GM23338 (cell line): ENCODE results near the gene RFNG. TPM values are rescaled to one million over a fixed set of nuclear protein-coding genes. Genes with fewer than 3 reads are reported as not detected.

ENCODE experiments used
- ATAC-seq: fragments of 200-7000 bp; cut with Tn5 transposase; 3 replicates; pipeline ENCODE4 v1.9.1; 2020
- DNase-seq: peaks from one replicate; pipeline ENCODE4 v3.0.0-alpha.2; 2015; ENCODE audit warnings: low spot score
- H2AFZ ChIP-seq: fragments of 200-600 bp; sonication (generic); 2 replicates; pipeline ENCODE4 v1.8.0; 2016; ENCODE audit warnings: antibody characterized with exemption, mild to moderate bottlenecking, moderate library complexity
- H3F3A ChIP-seq: fragments of 200-600 bp; sonication (generic); replicated peaks from 2 replicates; pipeline ENCODE4 v1.8.0; 2017; ENCODE audit warnings: antibody characterized with exemption, mixed run types, low read depth
- H3K27ac ChIP-seq: fragments of 200-600 bp; sonication (generic); 2 replicates; pipeline ENCODE4 v1.6.1; 2016; ENCODE audit warnings: low read depth
- H3K27me3 ChIP-seq: fragments of 200-600 bp; sonication (generic); 2 replicates; pipeline ENCODE4 v1.8.0; 2016; ENCODE audit warnings: mild to moderate bottlenecking, mixed run types, moderate library complexity; ENCODE audit not compliant: insufficient read depth
- H3K36me3 ChIP-seq: fragments of 200-600 bp; sonication (generic); 2 replicates; pipeline ENCODE4 v1.8.0; 2016; ENCODE audit warnings: mild to moderate bottlenecking; ENCODE audit not compliant: insufficient read depth
- H3K4me1 ChIP-seq: fragments of 200-600 bp; sonication (generic); 2 replicates; pipeline ENCODE4 v1.8.0; 2016; ENCODE audit warnings: mild to moderate bottlenecking, moderate library complexity; ENCODE audit not compliant: insufficient read depth
- H3K4me2 ChIP-seq: fragments of 200-600 bp; sonication (generic); 2 replicates; pipeline ENCODE4 v1.7.1; 2017; ENCODE audit warnings: mixed run types
- H3K4me3 ChIP-seq: fragments of 200-600 bp; sonication (generic); 2 replicates; pipeline ENCODE4 v1.6.1; 2016; ENCODE audit warnings: mixed run types
- H3K79me2 ChIP-seq: fragments of 200-600 bp; sonication (generic); replicated peaks from 2 replicates; pipeline ENCODE4 v1.8.0; 2017; ENCODE audit warnings: mild to moderate bottlenecking; ENCODE audit not compliant: insufficient read depth
- H3K9me2 ChIP-seq: fragments of 200-600 bp; sonication (generic); 2 replicates; pipeline ENCODE4 v1.8.0; 2017; ENCODE audit not compliant: insufficient read depth
- H4K20me1 ChIP-seq: fragments of 200-600 bp; sonication (generic); replicated peaks from 2 replicates; pipeline ENCODE4 v1.8.0; 2017; ENCODE audit warnings: mild to moderate bottlenecking; ENCODE audit not compliant: insufficient read depth
- H3K27ac Mint-ChIP-seq: 2 replicates; pipeline ENCODE4 v1.8.0; 2020; ENCODE audit warnings: inconsistent platforms, mild to moderate bottlenecking, moderate library complexity, mixed read lengths
- H3K27me3 Mint-ChIP-seq: 3 replicates; pipeline ENCODE4 v1.8.0; 2022; ENCODE audit warnings: low read depth, mild to moderate bottlenecking, moderate library complexity, mixed read lengths, inconsistent platforms; ENCODE audit not compliant: insufficient read depth, poor library complexity
- H3K36me3 Mint-ChIP-seq: 3 replicates; pipeline ENCODE4 v1.8.0; 2021; ENCODE audit warnings: low read depth, mild to moderate bottlenecking, inconsistent platforms, moderate library complexity, mixed read lengths
- H3K4me1 Mint-ChIP-seq: 3 replicates; pipeline ENCODE4 v1.8.0; 2020; ENCODE audit warnings: mild to moderate bottlenecking, inconsistent platforms, mixed read lengths
- H3K4me3 Mint-ChIP-seq: 3 replicates; pipeline ENCODE4 v1.8.0; 2021; ENCODE audit warnings: moderate library complexity, mild to moderate bottlenecking, inconsistent platforms, mixed read lengths
- H3K9me3 Mint-ChIP-seq: 3 replicates; pipeline ENCODE4 v1.8.0; 2020; ENCODE audit warnings: moderate library complexity, mild to moderate bottlenecking, inconsistent platforms, mixed read lengths
- CREB1 ChIP-seq: fragments of 250-450 bp; sonication (Bioruptor Pico); IDR thresholded peaks from 2 replicates; pipeline ENCODE4 v1.5.0; 2020; ENCODE audit warnings: low read depth, mild to moderate bottlenecking, moderate library complexity
- ETS1 ChIP-seq: IDR thresholded peaks from 2 replicates; pipeline ENCODE4 v1.6.1; 2016; ENCODE audit warnings: antibody characterized with exemption
- JUNB ChIP-seq: IDR thresholded peaks from one replicate; pipeline ENCODE4 v1.6.1; 2016; ENCODE audit warnings: antibody characterized with exemption; ENCODE audit not compliant: unreplicated experiment
- NANOG ChIP-seq: IDR thresholded peaks from 2 replicates; pipeline ENCODE4 v1.6.1; 2016; ENCODE audit warnings: antibody characterized with exemption, borderline replicate concordance
- STAT1 ChIP-seq: IDR thresholded peaks from one replicate; pipeline ENCODE4 v1.6.1; 2016; ENCODE audit warnings: antibody characterized with exemption; ENCODE audit not compliant: unreplicated experiment
- ZNF114 ChIP-seq: fragments of 250-450 bp; sonication (Bioruptor Pico); IDR thresholded peaks from 2 replicates; pipeline ENCODE4 v1.5.0; 2020; ENCODE audit warnings: mild to moderate bottlenecking, moderate library complexity
- ZNF331 ChIP-seq: fragments of 250-450 bp; sonication (Bioruptor Pico); IDR thresholded peaks from 2 replicates; pipeline ENCODE4 v1.5.0; 2020; ENCODE audit warnings: low read depth, mild to moderate bottlenecking, moderate library complexity
- polyA plus RNA-seq: library from polyadenylated mRNA; unstranded; fragments of >200 nt; fragmentation: Nextera tagmentation; extraction: Ambion mirVana; gene quantifications from 2 replicates; pipeline ENCODE4 v1.2.1, GENCODE V29; 2016
- total RNA-seq: library from RNA; depleted of rRNA; stranded (reverse); fragments of >200 nt; shearing (Covaris generic); gene quantifications from 2 replicates; pipeline ENCODE4 v1.2.3, GENCODE V29; 2014
- TF ChIP-seq, protein P1 (sequence below): fragments of 250-450 bp; sonication (Bioruptor Pico); IDR thresholded peaks from 2 replicates; pipeline ENCODE4 v1.5.0; 2020; ENCODE audit warnings: mild to moderate bottlenecking, moderate library complexity
- TF ChIP-seq, protein P2 (sequence below): IDR thresholded peaks from one replicate; pipeline ENCODE4 v1.6.1; 2018; ENCODE audit warnings: antibody characterized with exemption; ENCODE audit not compliant: unreplicated experiment

RFNG gene
- total and polyA plus RNA-seq, 2 experiments from 2014 or later: 18.0 to 44.7 TPM

- no peaks in the 10 kb centered on the region for H3K9me2 ChIP-seq
- peaks cover 3% of the 10 kb centered on the region; the same call in 1 of the 2 replicates for H4K20me1 ChIP-seq
- peaks cover 13% of the 10 kb centered on the region for H3K4me1 Mint-ChIP-seq
- H3K27me3 ChIP-seq: no peaks in the 10 kb centered on the region
- H3K27ac ChIP-seq: no peak overlapping the region
- H3K4me1 ChIP-seq: peaks cover 5% of the 10 kb centered on the region; the same call in 1 of the 2 replicates
- TF ChIP-seq, protein P1, sequence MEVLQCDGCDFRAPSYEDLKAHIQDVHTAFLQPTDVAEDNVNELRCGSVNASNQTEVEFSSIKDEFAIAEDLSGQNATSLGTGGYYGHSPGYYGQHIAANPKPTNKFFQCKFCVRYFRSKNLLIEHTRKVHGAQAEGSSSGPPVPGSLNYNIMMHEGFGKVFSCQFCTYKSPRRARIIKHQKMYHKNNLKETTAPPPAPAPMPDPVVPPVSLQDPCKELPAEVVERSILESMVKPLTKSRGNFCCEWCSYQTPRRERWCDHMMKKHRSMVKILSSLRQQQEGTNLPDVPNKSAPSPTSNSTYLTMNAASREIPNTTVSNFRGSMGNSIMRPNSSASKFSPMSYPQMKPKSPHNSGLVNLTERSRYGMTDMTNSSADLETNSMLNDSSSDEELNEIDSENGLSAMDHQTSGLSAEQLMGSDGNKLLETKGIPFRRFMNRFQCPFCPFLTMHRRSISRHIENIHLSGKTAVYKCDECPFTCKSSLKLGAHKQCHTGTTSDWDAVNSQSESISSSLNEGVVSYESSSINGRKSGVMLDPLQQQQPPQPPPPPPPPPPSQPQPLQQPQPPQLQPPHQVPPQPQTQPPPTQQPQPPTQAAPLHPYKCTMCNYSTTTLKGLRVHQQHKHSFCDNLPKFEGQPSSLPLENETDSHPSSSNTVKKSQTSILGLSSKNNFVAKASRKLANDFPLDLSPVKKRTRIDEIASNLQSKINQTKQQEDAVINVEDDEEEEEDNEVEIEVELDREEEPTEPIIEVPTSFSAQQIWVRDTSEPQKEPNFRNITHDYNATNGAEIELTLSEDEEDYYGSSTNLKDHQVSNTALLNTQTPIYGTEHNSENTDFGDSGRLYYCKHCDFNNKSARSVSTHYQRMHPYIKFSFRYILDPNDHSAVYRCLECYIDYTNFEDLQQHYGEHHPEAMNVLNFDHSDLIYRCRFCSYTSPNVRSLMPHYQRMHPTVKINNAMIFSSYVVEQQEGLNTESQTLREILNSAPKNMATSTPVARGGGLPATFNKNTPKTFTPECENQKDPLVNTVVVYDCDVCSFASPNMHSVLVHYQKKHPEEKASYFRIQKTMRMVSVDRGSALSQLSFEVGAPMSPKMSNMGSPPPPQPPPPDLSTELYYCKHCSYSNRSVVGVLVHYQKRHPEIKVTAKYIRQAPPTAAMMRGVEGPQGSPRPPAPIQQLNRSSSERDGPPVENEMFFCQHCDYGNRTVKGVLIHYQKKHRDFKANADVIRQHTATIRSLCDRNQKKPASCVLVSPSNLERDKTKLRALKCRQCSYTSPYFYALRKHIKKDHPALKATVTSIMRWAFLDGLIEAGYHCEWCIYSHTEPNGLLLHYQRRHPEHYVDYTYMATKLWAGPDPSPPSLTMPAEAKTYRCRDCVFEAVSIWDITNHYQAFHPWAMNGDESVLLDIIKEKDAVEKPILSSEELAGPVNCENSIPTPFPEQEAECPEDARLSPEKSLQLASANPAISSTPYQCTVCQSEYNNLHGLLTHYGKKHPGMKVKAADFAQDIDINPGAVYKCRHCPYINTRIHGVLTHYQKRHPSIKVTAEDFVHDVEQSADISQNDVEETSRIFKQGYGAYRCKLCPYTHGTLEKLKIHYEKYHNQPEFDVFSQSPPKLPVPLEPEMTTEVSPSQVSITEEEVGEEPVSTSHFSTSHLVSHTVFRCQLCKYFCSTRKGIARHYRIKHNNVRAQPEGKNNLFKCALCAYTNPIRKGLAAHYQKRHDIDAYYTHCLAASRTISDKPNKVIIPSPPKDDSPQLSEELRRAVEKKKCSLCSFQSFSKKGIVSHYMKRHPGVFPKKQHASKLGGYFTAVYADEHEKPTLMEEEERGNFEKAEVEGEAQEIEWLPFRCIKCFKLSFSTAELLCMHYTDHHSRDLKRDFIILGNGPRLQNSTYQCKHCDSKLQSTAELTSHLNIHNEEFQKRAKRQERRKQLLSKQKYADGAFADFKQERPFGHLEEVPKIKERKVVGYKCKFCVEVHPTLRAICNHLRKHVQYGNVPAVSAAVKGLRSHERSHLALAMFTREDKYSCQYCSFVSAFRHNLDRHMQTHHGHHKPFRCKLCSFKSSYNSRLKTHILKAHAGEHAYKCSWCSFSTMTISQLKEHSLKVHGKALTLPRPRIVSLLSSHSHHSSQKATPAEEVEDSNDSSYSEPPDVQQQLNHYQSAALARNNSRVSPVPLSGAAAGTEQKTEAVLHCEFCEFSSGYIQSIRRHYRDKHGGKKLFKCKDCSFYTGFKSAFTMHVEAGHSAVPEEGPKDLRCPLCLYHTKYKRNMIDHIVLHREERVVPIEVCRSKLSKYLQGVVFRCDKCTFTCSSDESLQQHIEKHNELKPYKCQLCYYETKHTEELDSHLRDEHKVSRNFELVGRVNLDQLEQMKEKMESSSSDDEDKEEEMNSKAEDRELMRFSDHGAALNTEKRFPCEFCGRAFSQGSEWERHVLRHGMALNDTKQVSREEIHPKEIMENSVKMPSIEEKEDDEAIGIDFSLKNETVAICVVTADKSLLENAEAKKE (CRISPR knock-in tag): no peak
- TF ChIP-seq ETS1 (no peak), ZNF114 (CRISPR knock-in tag) (no peak), CREB1 (CRISPR knock-in tag) (no peak), NANOG (no peak), JUNB (no peak), ZNF331 (CRISPR knock-in tag) (no peak), STAT1 (no peak)
- TF ChIP-seq, protein P2, sequence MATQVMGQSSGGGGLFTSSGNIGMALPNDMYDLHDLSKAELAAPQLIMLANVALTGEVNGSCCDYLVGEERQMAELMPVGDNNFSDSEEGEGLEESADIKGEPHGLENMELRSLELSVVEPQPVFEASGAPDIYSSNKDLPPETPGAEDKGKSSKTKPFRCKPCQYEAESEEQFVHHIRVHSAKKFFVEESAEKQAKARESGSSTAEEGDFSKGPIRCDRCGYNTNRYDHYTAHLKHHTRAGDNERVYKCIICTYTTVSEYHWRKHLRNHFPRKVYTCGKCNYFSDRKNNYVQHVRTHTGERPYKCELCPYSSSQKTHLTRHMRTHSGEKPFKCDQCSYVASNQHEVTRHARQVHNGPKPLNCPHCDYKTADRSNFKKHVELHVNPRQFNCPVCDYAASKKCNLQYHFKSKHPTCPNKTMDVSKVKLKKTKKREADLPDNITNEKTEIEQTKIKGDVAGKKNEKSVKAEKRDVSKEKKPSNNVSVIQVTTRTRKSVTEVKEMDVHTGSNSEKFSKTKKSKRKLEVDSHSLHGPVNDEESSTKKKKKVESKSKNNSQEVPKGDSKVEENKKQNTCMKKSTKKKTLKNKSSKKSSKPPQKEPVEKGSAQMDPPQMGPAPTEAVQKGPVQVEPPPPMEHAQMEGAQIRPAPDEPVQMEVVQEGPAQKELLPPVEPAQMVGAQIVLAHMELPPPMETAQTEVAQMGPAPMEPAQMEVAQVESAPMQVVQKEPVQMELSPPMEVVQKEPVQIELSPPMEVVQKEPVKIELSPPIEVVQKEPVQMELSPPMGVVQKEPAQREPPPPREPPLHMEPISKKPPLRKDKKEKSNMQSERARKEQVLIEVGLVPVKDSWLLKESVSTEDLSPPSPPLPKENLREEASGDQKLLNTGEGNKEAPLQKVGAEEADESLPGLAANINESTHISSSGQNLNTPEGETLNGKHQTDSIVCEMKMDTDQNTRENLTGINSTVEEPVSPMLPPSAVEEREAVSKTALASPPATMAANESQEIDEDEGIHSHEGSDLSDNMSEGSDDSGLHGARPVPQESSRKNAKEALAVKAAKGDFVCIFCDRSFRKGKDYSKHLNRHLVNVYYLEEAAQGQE: no peak
- H3K4me3 Mint-ChIP-seq: no peak overlapping the region; the same call in 2 of the 3 replicates
- peaks cover 25% of the 10 kb centered on the region for H3K27me3 Mint-ChIP-seq
- H3K9me3 Mint-ChIP-seq: no peaks in the 10 kb centered on the region; the same call in 2 of the 3 replicates
- ATAC-seq: no peak
- H2AFZ ChIP-seq: no peak overlapping the region
- no peak overlapping the region for H3K4me2 ChIP-seq
- H3K4me3 ChIP-seq: no peak overlapping the region
- H3K36me3 ChIP-seq: no peaks in the 10 kb centered on the region
- peaks cover 15% of the 10 kb centered on the region for H3K79me2 ChIP-seq
- no peak overlapping the region for H3K27ac Mint-ChIP-seq
- no peak for DNase-seq
- H3F3A ChIP-seq: peaks cover 15% of the 10 kb centered on the region
- no peaks in the 10 kb centered on the region; the same call in 1 of the 3 replicates for H3K36me3 Mint-ChIP-seq
These were observed 26.1 kb downstream of the RFNG start for GRCh38 chr17:82025401-82026107.
